Measurements from ENCODE around the gene GPR15.
A peak's percentile ranks its signal among the peaks of the same experiment; 100 is the strongest.
"Not testable (repeated sequence)": the region's sequence is repeated elsewhere in the genome, so short reads cannot be mapped to it uniquely, and the experiment has no call there.

GPR15 gene

DNA sequence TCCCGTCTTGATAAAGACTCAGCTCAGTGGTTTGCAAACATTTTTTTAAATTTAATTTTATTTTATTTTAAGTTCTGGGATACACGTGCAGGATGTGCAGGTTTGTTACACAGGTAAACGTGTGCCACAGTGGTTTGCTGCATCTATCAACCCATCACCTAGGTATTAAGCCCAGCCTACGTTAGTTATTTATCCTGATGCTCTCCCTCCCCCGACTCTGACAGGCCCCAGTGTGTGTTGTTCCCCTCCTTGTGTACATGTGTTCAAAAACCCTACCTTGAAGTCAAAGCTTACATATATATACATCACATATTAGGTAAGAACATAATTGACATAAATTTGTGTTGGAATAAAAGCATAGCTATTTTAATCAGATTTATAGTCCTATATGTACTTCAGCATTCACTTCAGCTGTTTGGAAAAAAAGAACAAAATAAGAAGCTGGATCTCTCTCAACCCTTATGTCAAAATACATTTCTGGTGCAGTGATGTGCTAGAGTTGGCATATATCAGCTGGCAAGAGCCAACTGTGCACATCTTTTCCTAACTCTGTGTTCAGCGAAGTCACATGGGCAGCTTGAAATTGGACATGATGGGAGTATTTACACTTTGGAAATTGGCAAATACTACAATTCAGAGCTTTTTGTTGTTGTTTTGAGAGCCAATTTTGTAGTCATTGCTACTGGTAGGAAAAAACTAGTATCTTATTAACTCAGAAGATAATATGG is 26.5 kb downstream of the GPR15 start:
- no peak for DNase-seq (ENCODE audit: low spot score)

DNA sequence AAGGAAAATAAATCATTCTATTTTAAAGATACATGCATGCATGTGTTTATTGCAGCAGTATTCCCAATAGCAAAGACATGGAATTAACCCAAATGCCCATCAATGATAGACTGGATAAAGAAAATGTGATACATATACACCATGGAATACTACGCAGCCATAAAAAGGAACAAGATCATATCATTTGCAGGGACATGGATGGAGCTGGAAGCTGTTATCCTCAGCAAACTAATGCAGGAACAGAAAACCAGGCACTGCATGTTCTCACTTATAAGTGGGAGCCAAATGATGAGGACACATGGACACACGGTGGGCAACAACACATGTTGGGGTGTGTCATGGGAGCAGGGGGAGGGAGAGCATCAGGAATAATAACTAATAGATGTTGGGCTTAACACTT is 28.0 kb downstream of the GPR15 start:
- DNase-seq (ENCODE audit: low spot score) = not testable (repeated sequence)

DNA sequence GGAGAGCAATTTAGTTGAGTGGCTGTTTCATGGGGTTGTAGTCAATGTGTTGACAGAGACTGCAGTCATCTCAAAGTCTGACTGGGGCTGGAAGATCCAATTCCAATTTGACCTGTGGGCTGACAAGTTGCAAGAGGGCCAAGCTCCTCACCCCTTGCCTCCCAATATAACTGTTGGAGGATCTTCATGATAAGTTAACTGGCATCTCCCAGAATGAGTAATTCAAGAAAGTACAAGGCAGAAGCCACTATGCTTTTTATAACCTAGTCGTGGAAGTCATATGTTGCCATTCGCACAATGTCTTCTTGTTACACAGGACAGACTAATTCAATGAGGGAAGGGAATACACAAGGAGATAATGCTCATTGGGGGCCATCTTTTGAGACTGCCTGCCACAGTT is 29.1 kb downstream of the GPR15 start:
- DNase-seq (ENCODE audit: low spot score) = no peak

- no peak for DNase-seq (ENCODE audit: low spot score)
Measured at GRCh38 chr3:98561727-98562521, 30.1 kb downstream of the GPR15 start.

- DNase-seq (ENCODE audit: low spot score) = no peak
Measured at GRCh38 chr3:98563661-98564281, 32.0 kb downstream of the GPR15 start.

GRCh38 chr3:98564282-98565005 is 32.7 kb downstream of the GPR15 start:
- no peak for DNase-seq (ENCODE audit: low spot score)

- no peak for DNase-seq (ENCODE audit: low spot score)
Measured at GRCh38 chr3:98565237-98565643, 33.5 kb downstream of the GPR15 start.

- DNase-seq (ENCODE audit: low spot score) = no peak
Measured at GRCh38 chr3:98565843-98566242, 34.1 kb downstream of the GPR15 start.

DNA sequence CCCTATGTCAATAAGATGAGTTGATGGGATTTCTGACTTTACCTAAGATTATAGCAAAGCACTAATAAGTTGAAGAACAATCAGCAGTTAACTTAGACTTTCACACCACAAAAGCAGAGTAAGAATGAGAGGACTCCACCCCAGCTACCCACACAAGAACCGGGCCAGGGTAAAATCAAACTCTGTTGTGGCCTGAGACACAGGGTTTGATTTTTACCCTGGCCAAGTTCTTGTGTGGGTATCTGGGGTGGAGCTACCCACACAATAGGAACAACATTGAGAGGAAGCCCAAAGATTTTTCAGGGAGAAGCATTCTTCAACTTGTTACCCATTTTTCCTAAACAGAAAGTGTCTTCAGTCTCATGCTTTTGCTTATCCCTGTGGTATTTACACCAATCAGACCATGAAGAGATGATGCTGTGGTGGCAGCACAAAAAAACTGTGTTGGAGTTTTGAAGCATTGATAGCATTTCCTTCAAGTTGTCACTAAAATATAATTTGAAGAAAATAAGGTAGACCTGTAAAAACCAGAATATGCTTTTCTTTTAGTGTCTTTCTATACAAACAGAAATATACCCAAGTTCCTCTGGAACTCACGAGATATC is 36.0 kb downstream of the GPR15 start:
- DNase-seq (ENCODE audit: low spot score) = no peak

DNA sequence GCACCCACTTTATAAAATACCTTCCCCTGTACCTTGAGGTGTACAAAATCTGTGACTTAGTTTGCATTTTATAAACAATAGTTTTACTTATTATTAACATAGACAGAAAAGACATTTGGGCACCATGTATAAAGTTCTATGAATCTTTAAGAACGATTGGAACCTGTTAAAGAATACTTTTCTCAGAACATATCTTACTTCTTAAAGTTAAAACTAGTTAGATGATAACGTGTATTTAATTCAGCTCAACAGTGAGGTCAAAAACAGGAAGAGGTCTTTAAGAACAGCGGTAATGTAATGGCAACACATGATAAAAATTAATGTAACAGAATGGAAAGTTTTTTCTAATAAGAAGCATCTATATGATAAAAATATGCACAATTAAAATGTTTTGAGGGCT is 36.6 kb downstream of the GPR15 start:
- DNase-seq (ENCODE audit: low spot score) = no peak

GRCh38 chr3:98573181-98573728 is 41.5 kb downstream of the GPR15 start:
- no peak for DNase-seq (ENCODE audit: low spot score)

- peak; percentile 65 for DNase-seq (ENCODE audit: low spot score)
Measured at GRCh38 chr3:98574132-98574531, 42.4 kb downstream of the GPR15 start.

DNA sequence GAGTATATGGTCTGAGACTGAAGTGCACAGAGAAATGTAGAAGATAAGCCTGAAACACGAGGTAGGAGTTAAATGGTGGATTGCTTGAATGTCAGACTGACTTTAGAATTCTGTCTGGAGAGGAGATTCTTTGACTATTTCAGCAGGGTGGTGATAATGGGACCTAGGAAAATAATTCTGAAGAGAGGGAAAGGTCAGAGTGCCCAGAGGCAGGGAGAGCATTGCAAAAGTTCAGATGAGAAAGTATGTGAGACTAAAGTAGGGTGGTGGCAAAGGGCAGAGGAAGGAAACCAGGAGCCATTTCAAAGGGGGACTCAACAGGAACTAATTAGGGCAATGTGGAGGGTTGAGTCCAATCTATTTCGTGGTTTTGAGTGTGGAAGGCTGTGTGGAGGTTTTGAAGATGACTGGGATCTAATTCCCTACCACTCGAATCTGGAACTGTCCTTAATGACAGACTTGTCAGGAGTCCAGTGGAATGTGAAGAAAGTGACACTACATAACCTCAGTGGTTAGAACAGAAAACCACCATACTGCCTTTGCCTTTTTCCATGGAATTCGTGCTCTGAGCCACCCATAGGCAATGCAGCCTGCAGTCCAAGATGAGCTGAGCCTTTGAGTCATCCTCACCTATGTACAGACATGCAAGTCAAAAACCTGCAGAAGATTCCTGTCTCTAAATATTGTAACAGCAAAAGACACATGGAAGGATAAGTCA is 45.6 kb downstream of the GPR15 start:
- no peak for DNase-seq (ENCODE audit: low spot score)

DNA sequence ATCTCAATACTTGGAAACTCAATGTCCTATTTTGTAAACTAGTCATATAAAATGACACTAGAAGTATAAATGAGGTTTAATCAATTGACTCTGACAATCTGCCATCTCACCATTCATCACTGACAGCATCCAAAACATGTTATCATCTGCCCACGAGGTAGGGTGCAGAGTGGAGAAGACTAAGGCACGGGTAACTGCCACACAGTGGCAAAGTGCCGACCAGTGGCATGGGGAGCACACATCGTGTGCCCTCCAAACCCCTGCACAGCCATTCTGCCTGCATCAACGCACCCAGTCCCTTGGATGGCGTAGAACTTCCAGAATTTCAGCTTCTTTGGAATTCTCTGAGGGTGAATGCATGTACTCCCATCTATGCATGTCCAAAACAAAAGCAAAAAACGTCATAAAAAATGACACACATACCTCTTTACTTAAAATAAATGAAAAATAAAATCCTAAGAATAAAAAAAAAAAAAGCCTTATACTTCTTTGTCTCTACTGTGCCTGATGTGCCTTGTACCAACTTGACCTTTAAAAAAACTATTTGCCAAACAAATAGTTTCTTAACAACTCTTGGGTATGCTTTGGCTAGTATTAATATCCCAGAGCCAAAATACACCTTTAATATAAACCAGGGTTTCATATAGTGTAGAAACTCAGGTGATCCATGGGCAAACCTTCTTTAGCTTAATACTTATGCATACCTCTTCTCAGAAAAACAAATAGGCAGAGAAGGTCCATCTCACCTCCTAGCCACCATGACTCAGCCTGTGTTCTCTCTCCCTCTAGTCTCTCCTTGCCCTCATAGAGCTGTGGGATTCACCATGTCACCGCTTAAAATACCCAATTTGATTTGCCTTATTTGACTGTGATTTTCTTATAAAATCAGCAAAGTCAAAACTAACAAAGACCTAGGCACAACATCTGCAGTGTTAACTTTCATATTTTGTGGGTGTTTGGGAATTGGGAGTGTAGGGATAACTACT is 48.9 kb downstream of the GPR15 start:
- no peak for DNase-seq (ENCODE audit: low spot score)

GRCh38 chr3:98581474-98581873 is 49.7 kb downstream of the GPR15 start:
- DNase-seq (ENCODE audit: low spot score) = peak; percentile 72

DNA sequence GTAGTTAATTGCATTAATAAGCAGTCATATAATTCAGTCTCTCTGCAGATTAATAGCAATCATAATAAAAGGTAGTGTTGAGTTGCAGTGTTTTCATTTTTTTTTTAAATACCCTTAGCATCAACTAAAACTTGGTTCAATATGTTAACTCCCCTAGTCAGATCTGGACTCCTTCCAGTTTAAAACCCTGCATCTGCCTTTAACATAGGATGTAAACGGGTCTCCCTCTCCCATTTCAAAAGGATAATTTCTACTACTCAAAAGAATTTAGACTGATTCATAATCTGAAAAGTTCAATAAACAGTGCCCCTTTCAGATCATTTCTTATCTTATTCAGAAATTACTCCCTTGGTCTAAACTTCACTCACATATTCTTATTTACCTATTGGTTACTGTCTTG is 50.3 kb downstream of the GPR15 start:
- DNase-seq (ENCODE audit: low spot score) = no peak

GRCh38 chr3:98583766-98584165 is 52.0 kb downstream of the GPR15 start:
- no peak for DNase-seq (ENCODE audit: low spot score)
